Mononuclear cell (primary cell): Measurements from ENCODE around the gene PALD1. TPM values are rescaled to one million over a fixed set of nuclear protein-coding genes. Genes with fewer than 3 reads are reported as not detected.

Experiments
- H3K27me3 ChIP-seq: 2 replicates; pipeline ENCODE4 v1.6.0; 2011; ENCODE audit warnings: low read length, control low read depth; ENCODE audit not compliant: insufficient read depth
- H3K4me1 ChIP-seq: 2 replicates; pipeline ENCODE4 v1.5.1; 2011; ENCODE audit warnings: mild to moderate bottlenecking, low read length, control low read depth; ENCODE audit not compliant: insufficient read depth
- H3K4me3 ChIP-seq: 2 replicates; pipeline ENCODE4 v1.5.1; 2011; ENCODE audit warnings: mild to moderate bottlenecking, low read length, moderate library complexity
- H3K9me3 ChIP-seq: 2 replicates; pipeline ENCODE4 v1.5.1; 2011; ENCODE audit warnings: low read depth, mild to moderate bottlenecking, control low read depth, low read length
- total RNA-seq: library from RNA; depleted of rRNA; stranded (reverse); fragments of >200 nt; gene quantifications from one replicate; pipeline ENCODE4 v1.2.3, GENCODE V29; 2012

The PALD1 gene
- total RNA-seq, 1 donor: 0.52 TPM

DNA sequence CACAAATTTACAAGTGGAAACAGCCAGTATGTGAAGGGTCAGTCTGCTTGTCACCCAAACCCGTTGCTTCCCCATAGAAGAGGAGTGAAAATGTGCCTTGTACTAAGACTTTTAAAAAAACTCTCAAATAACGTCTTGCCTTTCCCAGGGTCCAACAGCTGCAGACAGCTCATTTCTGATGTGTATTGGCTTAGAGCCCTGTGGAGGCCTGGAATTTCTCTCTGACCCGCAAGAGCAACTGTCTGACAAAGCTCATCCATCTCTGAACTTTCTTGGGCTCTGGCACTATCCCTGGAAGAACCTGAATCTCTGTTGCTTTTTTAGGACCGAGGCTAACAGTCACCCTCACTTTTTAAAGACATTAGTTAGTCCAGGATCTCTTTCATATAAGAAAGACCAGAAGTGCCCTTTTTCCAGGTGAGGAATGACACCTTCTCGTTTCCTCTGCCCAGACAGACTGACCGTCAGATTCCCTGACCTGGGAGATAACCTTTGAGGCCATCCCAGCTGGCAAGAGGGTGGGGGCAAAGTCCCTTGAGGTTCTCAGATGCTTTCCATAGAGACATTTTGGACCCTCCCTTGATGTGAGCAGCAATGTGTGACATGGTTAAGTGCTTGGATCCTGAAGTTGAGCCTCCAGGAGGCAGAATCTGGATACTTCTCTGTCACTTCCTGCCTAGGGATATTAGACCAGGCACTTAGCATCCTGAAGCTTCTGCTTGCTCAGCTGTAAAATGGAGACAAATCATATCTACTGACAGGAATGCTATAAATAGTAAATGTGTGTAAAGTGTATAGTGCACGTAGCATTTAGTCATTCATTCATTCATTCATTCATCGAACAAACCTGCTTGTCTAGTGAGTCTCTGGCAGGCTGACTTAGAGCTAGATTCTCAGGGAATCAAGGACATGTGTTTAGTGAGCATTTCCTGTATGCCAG lies 32.6 kb upstream of the PALD1 start:
- no peaks in the 10 kb centered on the region for H3K9me3 ChIP-seq
- H3K4me1 ChIP-seq: peaks cover 7% of the 10 kb centered on the region
- peaks cover 22% of the 10 kb centered on the region for H3K27me3 ChIP-seq
- H3K4me3 ChIP-seq: no peak overlapping the region

DNA sequence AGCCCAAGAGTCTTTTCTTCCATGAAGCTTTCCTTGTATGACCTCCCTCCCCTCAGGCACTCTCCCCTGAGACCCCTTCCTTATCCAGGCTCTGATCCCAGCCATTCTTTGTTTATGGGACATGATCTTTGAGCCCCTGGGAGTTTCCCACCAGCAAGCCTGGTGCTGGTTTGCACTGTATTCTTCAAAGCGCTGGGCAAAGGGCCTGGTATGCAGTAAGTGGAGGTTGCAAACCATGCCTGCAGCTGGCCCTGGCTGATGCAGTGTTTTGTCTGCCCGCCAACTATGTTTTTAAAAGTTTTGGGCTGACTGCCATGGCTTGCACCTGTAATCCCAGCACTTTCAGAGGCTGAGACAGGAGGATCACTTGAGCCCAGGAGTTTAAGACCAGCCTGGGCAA lies 30.3 kb upstream of the PALD1 start:
- no peaks in the 10 kb centered on the region for H3K9me3 ChIP-seq
- H3K27me3 ChIP-seq: peaks cover under 1% of the 10 kb centered on the region
- no peak overlapping the region for H3K4me3 ChIP-seq
- H3K4me1 ChIP-seq: no peaks in the 10 kb centered on the region

DNA sequence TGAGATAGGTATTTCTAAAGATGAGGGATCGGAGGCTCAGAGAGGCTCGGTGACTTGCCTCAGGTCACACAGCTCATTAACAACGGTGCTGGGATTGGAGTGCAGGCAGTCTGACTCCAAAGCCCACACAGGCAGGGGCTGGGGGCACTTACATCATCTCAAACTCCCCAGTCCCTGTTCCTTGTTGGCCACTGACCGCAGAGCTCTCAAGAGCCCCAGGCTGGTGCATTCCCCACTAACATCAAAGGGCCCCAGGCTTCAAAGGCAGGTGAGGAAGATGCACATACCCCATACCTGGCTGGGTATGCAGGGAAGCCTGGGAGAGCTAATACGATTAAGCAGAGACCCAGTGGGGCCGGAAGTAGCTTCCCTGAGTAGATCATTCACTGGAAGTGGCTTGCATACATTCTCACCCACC lies 23.3 kb upstream of the PALD1 start:
- H3K4me3 ChIP-seq: no peak overlapping the region
- no peaks in the 10 kb centered on the region for H3K9me3 ChIP-seq
- H3K4me1 ChIP-seq: peaks cover 10% of the 10 kb centered on the region
- peaks cover 26% of the 10 kb centered on the region for H3K27me3 ChIP-seq

DNA sequence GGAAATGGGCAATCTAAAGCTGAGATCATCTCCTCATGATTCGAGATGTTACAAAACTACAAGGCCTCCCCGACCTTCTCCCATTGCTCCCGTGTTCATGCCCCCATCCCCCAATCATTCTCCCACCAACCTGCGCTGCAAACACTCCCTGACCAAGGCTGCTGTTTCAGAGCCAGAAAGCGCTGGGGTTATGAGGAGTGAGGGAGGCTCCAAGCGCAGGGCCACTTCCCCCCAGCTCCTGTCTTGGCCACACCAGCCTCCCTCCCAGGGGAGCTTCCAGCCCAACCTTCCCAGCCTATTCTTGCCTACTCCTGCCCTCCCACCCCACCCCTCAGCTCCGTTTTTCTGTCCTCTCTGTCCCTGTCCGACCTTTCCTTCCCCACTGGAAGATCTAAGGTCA lies 22.4 kb upstream of the PALD1 start:
- peaks cover 26% of the 10 kb centered on the region for H3K27me3 ChIP-seq
- H3K4me1 ChIP-seq: peaks cover 10% of the 10 kb centered on the region
- no peak overlapping the region for H3K4me3 ChIP-seq
- H3K9me3 ChIP-seq: no peaks in the 10 kb centered on the region

DNA sequence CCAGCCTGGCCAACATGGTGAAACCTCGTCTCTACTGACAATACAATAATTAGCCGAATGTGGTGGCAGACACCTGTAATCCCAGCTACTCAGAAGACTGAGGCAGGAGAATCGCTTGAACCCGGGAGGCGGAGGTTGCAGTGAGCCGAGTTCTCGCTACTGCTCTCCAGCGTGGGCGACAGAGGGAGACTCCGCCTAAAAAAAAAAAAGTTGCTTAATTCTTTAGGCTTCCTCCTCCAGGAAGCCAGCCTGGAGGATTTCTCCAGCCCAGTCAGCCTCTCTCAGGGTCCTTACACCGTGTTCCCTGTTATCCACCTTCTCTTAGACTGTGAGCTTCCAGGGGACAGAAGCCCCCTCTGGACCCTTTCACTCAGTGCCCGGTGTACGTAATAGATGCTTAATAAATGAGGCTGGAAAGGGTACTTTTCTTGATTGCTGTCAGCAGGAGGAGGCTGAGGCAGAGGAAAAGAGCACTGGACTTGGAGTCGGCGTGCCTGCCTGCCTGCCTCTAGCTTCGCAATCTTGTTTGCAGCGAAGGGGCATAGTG lies 20.7 kb upstream of the PALD1 start:
- Histone ChIP-seq H3K27me3 (peaks cover 26% of the 10 kb centered on the region), H3K9me3 (no peaks in the 10 kb centered on the region), H3K4me1 (peaks cover 10% of the 10 kb centered on the region), H3K4me3 (no peak overlapping the region)

DNA sequence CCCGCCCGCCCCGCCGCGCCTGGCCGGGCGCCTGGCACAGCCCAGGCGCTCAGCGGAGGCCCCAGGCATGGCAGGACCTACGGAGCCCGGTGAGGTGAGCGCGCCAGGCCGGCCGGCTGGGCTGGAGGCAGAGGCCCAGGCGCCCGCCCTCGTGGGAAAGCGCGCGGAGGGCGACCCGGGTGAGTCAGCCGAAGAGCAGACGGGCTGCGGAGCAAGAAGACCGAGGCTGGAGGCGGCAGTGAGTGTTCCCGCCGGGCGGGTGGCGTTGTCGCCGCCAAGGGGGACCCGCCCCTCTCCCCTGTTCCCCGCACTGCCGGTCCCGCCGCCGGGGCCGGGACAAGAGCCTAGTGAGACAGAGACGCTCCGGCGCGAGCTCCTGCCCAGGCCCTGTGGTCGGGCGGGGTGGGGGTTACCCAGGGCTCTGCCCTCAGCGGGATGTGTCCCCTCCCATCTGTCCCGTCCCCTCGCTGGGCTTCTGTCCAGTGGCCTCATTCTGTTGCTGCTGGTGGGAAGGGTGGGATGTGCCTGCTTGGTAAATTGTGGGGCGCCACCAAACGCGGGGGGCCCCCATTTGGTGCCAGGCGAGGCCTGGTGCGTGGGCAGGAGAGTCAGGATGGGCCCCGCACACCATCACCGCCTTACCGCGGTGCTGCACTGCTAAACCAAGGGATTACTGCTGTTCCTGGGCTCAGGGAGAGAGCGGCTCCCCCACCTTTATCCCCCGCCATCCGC lies 20.1 kb upstream of the PALD1 start:
- no peak overlapping the region for H3K4me3 ChIP-seq
- peaks cover 10% of the 10 kb centered on the region for H3K4me1 ChIP-seq
- H3K27me3 ChIP-seq: peaks cover 26% of the 10 kb centered on the region
- no peaks in the 10 kb centered on the region for H3K9me3 ChIP-seq

DNA sequence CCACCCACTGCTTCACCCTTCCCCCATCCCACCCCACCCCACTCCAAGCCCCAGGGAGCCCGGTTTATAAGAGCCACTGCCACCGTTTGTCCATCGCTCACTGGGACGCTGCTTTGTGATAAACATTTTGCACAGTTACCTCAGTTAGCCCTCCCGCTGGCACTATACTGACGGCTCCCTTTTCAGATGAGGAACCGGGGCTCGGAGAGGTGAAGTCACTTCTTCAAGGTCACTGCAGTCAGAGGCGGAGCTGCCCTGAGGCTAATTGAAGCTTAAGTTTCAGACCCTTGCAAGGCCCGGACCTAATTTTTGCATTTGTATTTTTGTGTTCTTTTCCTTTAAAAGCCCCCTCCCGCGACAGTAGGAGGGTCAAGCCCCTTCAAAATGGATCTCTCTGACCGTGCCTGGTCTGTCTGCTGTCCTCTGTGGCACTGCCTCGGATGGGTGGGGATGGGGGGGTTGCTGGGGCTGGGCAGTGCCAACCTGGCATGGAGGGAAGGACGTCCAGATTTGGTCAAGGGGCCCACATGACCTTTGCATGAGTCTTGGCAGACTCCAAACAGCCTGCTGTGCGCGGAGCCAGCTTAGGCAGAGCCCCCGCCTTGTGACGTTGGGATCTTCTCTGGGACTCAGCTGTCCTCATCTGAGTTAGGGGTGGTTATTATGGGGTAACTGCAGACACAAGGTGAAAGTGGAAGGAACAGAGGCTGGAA lies 19.4 kb upstream of the PALD1 start:
- H3K9me3 ChIP-seq: no peaks in the 10 kb centered on the region
- peaks cover 10% of the 10 kb centered on the region for H3K4me1 ChIP-seq
- peaks cover 26% of the 10 kb centered on the region for H3K27me3 ChIP-seq

DNA sequence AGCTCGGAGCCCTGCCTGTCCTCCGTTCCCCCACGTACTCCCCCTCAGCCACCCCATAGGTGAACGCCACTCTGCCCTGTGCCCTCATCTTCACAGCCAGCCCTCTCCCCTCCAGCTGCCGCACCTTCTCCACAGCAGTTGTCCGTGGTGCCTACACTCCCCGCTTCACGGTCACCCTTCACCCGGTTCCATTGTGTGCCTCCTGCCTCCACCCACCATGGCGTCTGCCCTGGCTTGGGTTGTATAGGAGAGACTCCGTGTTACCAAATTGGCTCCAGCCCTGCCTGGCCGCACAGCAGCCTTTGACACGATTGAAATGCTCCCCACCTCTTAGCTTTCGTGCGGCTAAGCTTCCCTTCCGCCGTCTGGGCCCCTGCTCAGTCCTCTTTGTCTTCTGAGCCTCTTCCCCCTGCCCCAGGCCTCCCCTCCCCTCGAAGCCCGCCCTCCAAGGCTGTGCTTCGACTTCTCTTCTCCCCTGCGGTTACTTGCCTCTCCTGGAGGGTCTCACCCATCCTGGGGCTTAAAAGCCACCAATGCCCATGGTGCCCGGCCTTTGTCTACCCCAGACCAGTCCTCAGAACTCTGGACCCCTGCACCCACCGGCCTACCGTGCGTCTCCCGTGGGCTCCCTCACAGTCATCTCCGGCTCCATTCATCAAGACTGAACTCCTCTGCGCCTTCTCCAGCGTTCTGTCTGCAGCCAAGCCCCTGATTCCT lies 18.6 kb upstream of the PALD1 start:
- Histone ChIP-seq H3K27me3 (peaks cover 26% of the 10 kb centered on the region), H3K4me1 (peaks cover 10% of the 10 kb centered on the region), H3K9me3 (no peaks in the 10 kb centered on the region), H3K4me3 (no peak overlapping the region)

More for the DNA sequence above, 19.4 kb upstream of the PALD1 start:
- no peak overlapping the region for H3K4me3 ChIP-seq

DNA sequence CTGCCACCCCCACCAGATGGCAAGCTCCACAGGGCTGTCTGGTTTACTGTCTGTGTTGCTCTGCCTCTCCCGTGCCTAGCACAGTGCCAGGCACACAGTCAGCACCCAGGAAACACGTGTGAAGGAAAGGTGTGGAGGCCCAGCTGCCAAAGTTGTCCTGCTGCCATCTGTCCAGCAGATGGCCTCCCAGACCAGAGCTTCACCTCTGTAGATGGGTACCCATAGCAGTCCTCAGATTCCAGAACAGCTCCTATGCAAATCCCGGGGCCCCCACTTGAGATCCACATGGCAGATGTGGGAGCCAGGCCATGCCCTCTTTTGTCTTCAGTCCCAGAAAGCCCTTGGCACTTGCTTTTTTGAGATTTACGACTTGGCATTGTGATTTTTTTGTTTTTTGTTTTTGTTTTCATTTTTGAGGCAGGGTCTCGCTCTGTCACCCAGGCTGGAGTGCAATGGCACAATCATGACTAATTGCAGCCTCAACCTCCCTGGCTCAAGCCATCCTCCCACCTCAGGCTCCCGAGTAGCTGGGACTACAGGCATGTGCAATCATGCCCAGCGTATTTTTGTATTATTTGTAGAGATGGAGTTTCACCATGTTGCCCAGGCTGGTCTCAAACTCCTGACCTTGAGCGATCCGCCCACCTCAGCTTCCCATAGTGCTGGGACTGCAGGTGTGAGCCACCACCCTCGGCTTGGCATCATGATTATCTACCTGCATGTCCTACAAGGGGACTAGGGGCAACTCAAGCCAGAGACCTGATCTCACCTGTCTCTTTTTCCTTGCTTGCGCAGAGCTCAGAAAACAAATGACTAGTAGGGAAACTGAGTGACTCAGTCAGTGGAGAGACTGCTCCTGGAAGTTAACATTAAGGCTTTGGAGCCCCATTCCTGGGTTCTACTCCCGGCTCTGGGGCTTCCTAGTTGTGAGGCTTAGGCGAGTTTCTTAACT lies 16.9 kb upstream of the PALD1 start:
- Histone ChIP-seq H3K4me1 (peaks cover 10% of the 10 kb centered on the region), H3K9me3 (no peaks in the 10 kb centered on the region), H3K27me3 (peaks cover 25% of the 10 kb centered on the region), H3K4me3 (no peak overlapping the region)

DNA sequence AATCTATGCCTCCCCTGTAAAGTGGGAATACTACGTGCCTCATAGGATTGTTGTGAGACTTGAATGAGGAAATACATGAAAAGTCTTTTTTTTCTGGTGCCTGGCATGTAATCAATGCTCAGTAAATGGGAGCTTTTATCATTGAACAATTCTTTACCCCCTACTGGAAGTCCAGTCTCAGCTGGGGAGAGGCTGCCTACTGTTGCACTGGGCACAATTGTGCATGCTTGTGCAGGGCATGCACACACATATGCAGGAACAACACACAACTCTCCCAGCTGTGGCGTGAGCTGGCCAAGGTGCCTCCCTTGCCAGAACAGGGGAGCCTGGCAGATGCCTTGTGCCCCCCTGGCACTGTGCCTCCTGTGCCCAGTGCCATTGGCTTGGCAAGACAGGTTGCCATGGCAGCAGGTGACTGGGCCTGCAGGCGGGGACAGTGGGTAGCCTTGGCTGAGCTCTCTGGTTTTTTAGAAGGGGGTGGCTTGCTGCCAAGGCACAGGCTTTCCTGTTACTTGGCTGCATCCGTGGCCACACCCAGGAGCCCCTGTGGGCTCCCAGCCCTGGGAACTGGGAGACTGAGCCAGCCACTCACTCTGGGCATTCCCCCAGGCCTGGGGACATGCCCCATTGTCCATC lies 16.1 kb upstream of the PALD1 start:
- no peak overlapping the region for H3K4me3 ChIP-seq
- H3K4me1 ChIP-seq: peaks cover 10% of the 10 kb centered on the region
- H3K9me3 ChIP-seq: no peaks in the 10 kb centered on the region
- peaks cover 20% of the 10 kb centered on the region for H3K27me3 ChIP-seq

DNA sequence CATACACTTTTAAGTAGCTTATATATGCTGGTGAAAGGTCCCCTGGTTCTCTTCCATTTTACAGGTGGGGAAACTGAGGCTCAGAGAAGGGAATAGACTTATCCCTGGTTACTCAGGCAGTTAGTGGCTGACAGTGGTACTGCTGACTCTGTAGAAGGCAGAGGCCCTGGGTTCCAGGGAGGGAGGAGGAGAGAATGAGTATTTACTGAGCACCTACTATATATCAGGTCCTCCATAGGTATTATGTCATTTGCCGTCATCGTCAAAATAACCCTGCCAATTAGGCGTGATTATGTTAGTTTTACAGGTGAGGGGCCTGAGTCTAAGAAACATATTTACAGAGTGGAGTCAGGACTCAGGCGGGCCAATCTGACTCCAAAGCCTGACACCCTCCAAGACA lies 13.3 kb upstream of the PALD1 start:
- H3K4me1 ChIP-seq: no peaks in the 10 kb centered on the region
- H3K9me3 ChIP-seq: no peaks in the 10 kb centered on the region
- no peak overlapping the region for H3K4me3 ChIP-seq
- no peaks in the 10 kb centered on the region for H3K27me3 ChIP-seq

DNA sequence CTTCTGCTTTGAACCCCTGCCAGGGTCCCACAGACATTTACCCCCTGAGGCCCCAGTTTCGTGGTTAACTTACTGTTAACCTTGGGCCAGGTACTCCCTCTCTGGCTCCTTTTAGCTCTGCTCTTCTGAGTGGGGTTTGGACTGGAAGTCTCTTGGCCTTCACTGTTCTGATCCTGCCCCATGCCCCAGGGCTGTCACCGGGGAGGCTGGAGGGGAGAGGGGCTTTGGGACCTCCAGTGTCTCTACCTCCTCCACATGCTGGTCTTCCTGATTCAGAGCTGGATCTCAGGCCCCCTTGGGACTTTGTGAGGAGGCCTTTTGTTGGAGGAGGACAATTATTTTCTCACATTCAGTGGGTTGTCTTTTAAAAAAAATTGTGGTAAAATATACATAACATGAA lies 12.7 kb upstream of the PALD1 start:
- no peak overlapping the region for H3K4me3 ChIP-seq
- H3K9me3 ChIP-seq: no peaks in the 10 kb centered on the region
- no peaks in the 10 kb centered on the region for H3K27me3 ChIP-seq
- no peaks in the 10 kb centered on the region for H3K4me1 ChIP-seq

DNA sequence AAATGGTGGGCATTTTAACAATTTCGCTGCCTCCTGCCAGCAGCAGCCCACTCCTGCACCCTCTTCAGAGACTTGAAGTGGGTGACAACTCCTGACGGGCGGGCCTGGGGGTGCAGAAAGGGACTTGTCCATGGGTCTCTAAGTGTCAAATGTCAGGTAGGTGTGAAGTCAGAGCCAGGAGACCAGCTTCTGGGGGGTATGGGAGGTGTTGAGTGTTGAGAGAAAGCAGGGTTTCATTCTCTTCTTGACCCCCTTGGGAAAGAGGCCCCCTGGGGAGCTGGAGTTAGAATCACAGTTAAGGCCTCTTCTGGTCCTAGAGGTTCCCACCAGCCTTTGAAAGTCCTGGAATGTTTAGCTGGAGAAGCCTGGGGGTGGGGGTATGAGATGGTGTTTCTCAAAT lies 11.6 kb upstream of the PALD1 start:
- Histone ChIP-seq H3K4me1 (no peaks in the 10 kb centered on the region), H3K9me3 (no peaks in the 10 kb centered on the region), H3K27me3 (no peaks in the 10 kb centered on the region)

More for the DNA sequence above, 11.6 kb upstream of the PALD1 start:
- H3K4me3 ChIP-seq: no peak overlapping the region
